Pancreas (tissue), 10 donors: ENCODE measurements around the gene ZFAND2B. TPM values are rescaled to one million over a fixed set of nuclear protein-coding genes. Genes with fewer than 3 reads are reported as not detected.

Source experiments
- ATAC-seq, 4 donors: fragments of 200-7000 bp; cut with Tn5 transposase; one replicate each; pipeline versions ENCODE4 v1.8.0 to v1.9.1; 2020; ENCODE audit warnings: mild to moderate bottlenecking in 4 of 4, moderate library complexity in 4 of 4
- DNase-seq, 6 donors: peaks; one replicate each; pipeline ENCODE4 v3.0.0-alpha.2; 2020
- FAIRE-seq: peaks from 2 replicates; lab custom pipeline; 2012; peaks lifted over from hg19 to GRCh38; lab: Jason Lieb, UNC
- H3K27ac ChIP-seq, 4 donors: fragments of 200-600 bp; sonication (generic); 1 replicate in 3 of 4; 2 replicates in 1 of 4; pipeline versions ENCODE4 v1.5.0 to v1.8.0; 2020
- H3K27me3 ChIP-seq, 4 donors: fragments of 200-600 bp; one replicate each; pipeline ENCODE4 v1.8.0; 2021
- H3K36me3 ChIP-seq, 3 donors: fragments of 200-600 bp; sonication (generic) in 1 of 3; one replicate each; pipeline versions ENCODE4 v1.5.0 to v1.8.0; 2020 to 2021
- H3K4me1 ChIP-seq, 3 donors: fragments of 200-600 bp; one replicate each; pipeline ENCODE4 v1.8.0; 2021
- H3K4me3 ChIP-seq, 4 donors: fragments of 200-600 bp; sonication (generic) in 2 of 4; one replicate each; pipeline versions ENCODE4 v1.5.0 to v1.8.0; 2020 to 2021
- H3K9me3 ChIP-seq, 4 donors: fragments of 200-600 bp; one replicate each; pipeline ENCODE4 v1.8.0; 2021
- CTCF ChIP-seq, 4 donors: fragments of 200-600 bp; sonication (generic) in 3 of 4; IDR thresholded peaks; one replicate each; pipeline versions ENCODE4 v1.5.0 to v1.8.0; 2021; ENCODE audit warnings: antibody characterized with exemption in 4 of 4
- WGBS, 2 donors: extraction: QIAGEN DNeasy Blood & Tissue Kit; methylation state at CpG; one replicate each; pipeline ENCODE4 v1.1.7; 2013; 5-methylcytosine and 5-hydroxymethylcytosine counted together
- intact Hi-C, 3 donors: fragments of 100-400 bp; cut with DNase I; formaldehyde crosslinking; loops; one replicate each; pipeline versions ENCODE4 v1.11.1 to v1.14.2; 2022
- polyA plus RNA-seq, 2 donors: library from polyadenylated mRNA; stranded (reverse); fragments of 200-250 nt; gene quantifications; one replicate each; pipeline ENCODE4 v1.2.3, GENCODE V29; 2013
- total RNA-seq, 6 donors: library from RNA; stranded (reverse); fragmentation: NEBNext Ultra II Directional in 4 of 6; extraction: Animal tissue kit (Norgen Biotek cat#: 25700) in 4 of 6; gene quantifications; one replicate each; pipeline versions ENCODE4 v1.2.1 to v1.2.4, GENCODE V29; 2021 to 2023
- donor health status: healthy with polysubstance abuse.
- donor health status: DM: no; HTN: no; CAD: no; lungs with moderate emphysema.
- donor health status: DM: no; HTN: no; CAD: no.
- donor health status: control.
- donor health status: control.
- donor health status: Bipolar disorder and iron deficiency.
- donor health status: DM: yes; HTN: yes; CAD: no.
- donor health status: DM: no; HTN: no; CAD: no.
- donor health status: DM: no; HTN: no; CAD: no.
- donor health status: DM: yes; HTN: yes; CAD: no.

ZFAND2B gene
- total and polyA plus RNA-seq, 8 donors = 18.9 to 66.9 (median 27.1) TPM

- ATAC-seq (no peak), DNase-seq (no peak), FAIRE-seq (no peak)
- Histone ChIP-seq H3K27me3 (no peaks in the 10 kb centered on the region), H3K36me3 (peaks cover 0 to 28% (median 0%) of the 10 kb centered on the region in 3 donors), H3K27ac (no peak overlapping the region), H3K4me3 (no peak overlapping the region), H3K9me3 (no peaks in the 10 kb centered on the region), H3K4me1 (peaks cover 11 to 13% (median 11%) of the 10 kb centered on the region in 3 donors)
- intact Hi-C loops = loop anchor here in 2 of 3 donors (5.0 kb wide), 2 partner anchors 118 to 123 kb away; no protein-coding TSS in a partner anchor
- WGBS, 2 donors = 70 to 73% methylated on average over 3 of the region's 3 CpGs
- no peak for TF ChIP-seq CTCF (IDR thresholded peaks at IDR 0.05)
Observed at GRCh38 chr2:219174146-219174545, 32.4 kb upstream of the ZFAND2B start.

- no peaks in the 10 kb centered on the region for H3K27me3 ChIP-seq
- no peaks in the 10 kb centered on the region for H3K9me3 ChIP-seq
- H3K4me3 ChIP-seq = no peak overlapping the region
- TF ChIP-seq CTCF (IDR thresholded peaks at IDR 0.05) = no peak
- intact Hi-C loops = loop anchor here in 2 of 3 donors (5.0 kb wide), 2 partner anchors 118 to 122 kb away; no protein-coding TSS in a partner anchor
- no peak for DNase-seq
- peaks cover 0 to 28% (median 0%) of the 10 kb centered on the region in 3 donors for H3K36me3 ChIP-seq
- H3K27ac ChIP-seq = no peak overlapping the region
- FAIRE-seq = no peak
- H3K4me1 ChIP-seq = peaks cover 15 to 19% (median 17%) of the 10 kb centered on the region in 3 donors
- 80 to 87% methylated on average over 7 of the region's 7 CpGs for WGBS, 2 donors
- ATAC-seq = no peak
Observed at GRCh38 chr2:219174801-219175200, 31.8 kb upstream of the ZFAND2B start.

- Histone ChIP-seq H3K27me3 (no peaks in the 10 kb centered on the region), H3K27ac (peak overlapping the region in 2 of 4 donors; percentile 94 to 99), H3K4me3 (peak overlapping the region in 1 of 4 donors; percentile 97), H3K4me1 (peaks cover 15 to 19% (median 17%) of the 10 kb centered on the region in 3 donors), H3K36me3 (peaks cover 0 to 32% (median 0%) of the 10 kb centered on the region in 3 donors), H3K9me3 (no peaks in the 10 kb centered on the region)
- no peak for ATAC-seq
- FAIRE-seq = no peak
- WGBS, 2 donors = 70 to 73% methylated on average over 7 of the region's 7 CpGs
- no peak for DNase-seq
- no peak for TF ChIP-seq CTCF (IDR thresholded peaks at IDR 0.05)
- intact Hi-C loops = no loop called here
Observed at GRCh38 chr2:219175486-219175885, 31.1 kb upstream of the ZFAND2B start.

- peak; percentile 26 to 49 (median 40) for ATAC-seq
- Histone ChIP-seq H3K4me1 (peaks cover 15 to 19% (median 17%) of the 10 kb centered on the region in 3 donors), H3K36me3 (peaks cover 0 to 39% (median under 1%) of the 10 kb centered on the region in 3 donors), H3K27ac (peak overlapping the region; percentile 88 to 99 (median 94)), H3K4me3 (peak overlapping the region; percentile 76 to 97 (median 94)), H3K9me3 (no peaks in the 10 kb centered on the region), H3K27me3 (no peaks in the 10 kb centered on the region)
- peak in 3 of 6 donors; percentile 50 to 67 (median 64) for DNase-seq
- FAIRE-seq = no peak
- 2% methylated on average over 42 to 45 of the region's 45 CpGs for WGBS, 2 donors
- no peak for TF ChIP-seq CTCF (IDR thresholded peaks at IDR 0.05)
- intact Hi-C loops = no loop called here
Observed at GRCh38 chr2:219175928-219176817, 30.4 kb upstream of the ZFAND2B start.
